K562 (cell line): ENCODE results near the gene SCTR. TPM values are rescaled to one million over a fixed set of nuclear protein-coding genes. Genes with fewer than 3 reads are reported as not detected.

ENCODE experiments used
- ATAC-seq: fragments of 200-7000 bp; cut with Tn5 transposase; 3 replicates; pipeline ENCODE4 v1.9.1; 2020; ENCODE audit warnings: moderate library complexity
- BruUV-seq: library from RNA; stranded (reverse); fragments of 400-500 nt; replicated peaks from 2 replicates; lab custom pipeline; 2021; lab: Mats Ljungman, UMichigan
- CTCF ChIA-PET: fragments of 300-600 bp; formaldehyde crosslinking; extraction: SDS; loops from one replicate; lab custom pipeline; 2021; ENCODE audit warnings: low intra/inter-chr PET ratio; lab: Yijun Ruan, JAX
- POLR2A ChIA-PET: fragments of 300-600, 350-650 bp; sonication (Branson Sonifier 250); formaldehyde crosslinking; extraction: SDS; loops from one replicate; lab custom pipeline; 2021; ENCODE audit warnings: antibody characterized with exemption, inconsistent platforms; lab: Yijun Ruan, JAX
- DNase-seq, 4 experiments: peaks; one replicate each; pipeline versions ENCODE4 v3.0.0 to v3.0.0-alpha.2; 2011 to 2018; ENCODE audit warnings: low spot score in 3 of 4, mixed read lengths in 3 of 4; ENCODE audit errors: extremely low read depth in 1 of 4
- FAIRE-seq: peaks from 2 replicates; lab custom pipeline; 2011; peaks lifted over from hg19 to GRCh38; lab: Jason Lieb, UNC
- H2AFZ ChIP-seq: 2 replicates; pipeline ENCODE4 v1.6.0; 2011; ENCODE audit warnings: low read depth, low read length, control low read depth, inconsistent platforms
- H3K27ac ChIP-seq: fragments of 200-600 bp; 3 replicates; pipeline ENCODE4 v1.8.0; 2011; ENCODE audit warnings: low read depth, mild to moderate bottlenecking, control low read depth, inconsistent platforms, low read length, moderate library complexity, mixed read lengths; ENCODE audit errors: extremely low read depth
- H3K27me3 ChIP-seq, 2 experiments: fragments of 300-600 bp in 1 of 2; 2 replicates in 1 of 2; 3 replicates in 1 of 2; pipeline versions ENCODE4 v1.6.0 to v1.8.0; 2011; ENCODE audit warnings: inconsistent platforms in 2 of 2, low read length in 2 of 2, mild to moderate bottlenecking in 1 of 2, mixed read lengths in 1 of 2, moderate library complexity in 1 of 2; ENCODE audit not compliant: control insufficient read depth in 2 of 2, insufficient read depth in 2 of 2
- H3K36me3 ChIP-seq: fragments of 300-600 bp; 3 replicates; pipeline ENCODE4 v1.8.0; 2011; ENCODE audit warnings: mild to moderate bottlenecking, low read length, inconsistent platforms; ENCODE audit not compliant: control insufficient read depth, insufficient read depth
- H3K4me1 ChIP-seq, 2 experiments: fragments of 200-600 bp in 1 of 2; replicated peaks in 1 of 2; 2 replicates in 1 of 2; 3 replicates in 1 of 2; pipeline versions ENCODE4 v1.5.1 to v1.8.0; 2011; ENCODE audit warnings: inconsistent platforms in 2 of 2, low read length in 2 of 2, mild to moderate bottlenecking in 1 of 2, mixed read lengths in 1 of 2, moderate library complexity in 1 of 2; ENCODE audit not compliant: control insufficient read depth in 2 of 2, insufficient read depth in 2 of 2
- H3K4me2 ChIP-seq: 2 replicates; pipeline ENCODE4 v1.6.1; 2011; ENCODE audit warnings: low read length, control low read depth, inconsistent platforms, mixed read lengths; ENCODE audit not compliant: insufficient read depth
- H3K4me3 ChIP-seq: fragments of 200-600 bp; sonication (generic), shearing (Covaris generic); 2 replicates; pipeline ENCODE4 v1.5.1; 2016; ENCODE audit warnings: control low read depth, inconsistent platforms
- H3K79me2 ChIP-seq: fragments of 200-600 bp; 3 replicates; pipeline ENCODE4 v1.8.0; 2011; ENCODE audit warnings: low read length, inconsistent platforms; ENCODE audit not compliant: control insufficient read depth, insufficient read depth
- H3K9ac ChIP-seq, 2 experiments: 2 replicates each; pipeline versions ENCODE4 v1.6.0 to v1.6.1; 2011; ENCODE audit warnings: low read depth in 2 of 2, low read length in 2 of 2, control low read depth in 1 of 2, inconsistent platforms in 1 of 2, mild to moderate bottlenecking in 1 of 2, mixed read lengths in 1 of 2; ENCODE audit not compliant: insufficient read depth in 1 of 2
- H3K9me1 ChIP-seq: one replicate; pipeline ENCODE4 v1.6.0; 2011; ENCODE audit warnings: inconsistent platforms, mild to moderate bottlenecking, low read length, moderate library complexity; ENCODE audit not compliant: control insufficient read depth, insufficient read depth
- H3K9me3 ChIP-seq: replicated peaks from 2 replicates; pipeline ENCODE4 v1.5.1; 2011; ENCODE audit warnings: low read depth, low read length, inconsistent platforms; ENCODE audit not compliant: control insufficient read depth, insufficient read depth
- H4K20me1 ChIP-seq: replicated peaks from 2 replicates; pipeline ENCODE4 v1.6.1; 2011; ENCODE audit warnings: low read length, inconsistent platforms, mixed read lengths; ENCODE audit not compliant: control insufficient read depth, insufficient read depth
- GTF2E2 ChIP-seq: fragments of 200-800 bp; sonication (Bioruptor generic); IDR thresholded peaks from 2 replicates; pipeline ENCODE4 v1.6.1; 2016; ENCODE audit warnings: missing genetic modification characterization, missing compliant biosample characterization
- KDM1A ChIP-seq, 2 experiments: fragments of 450-650 bp; IDR thresholded peaks; 2 replicates each; pipeline ENCODE4 v1.6.1; 2016; ENCODE audit warnings: mild to moderate bottlenecking in 2 of 2
- MTA2 ChIP-seq: fragments of 450-650 bp; IDR thresholded peaks from 2 replicates; pipeline ENCODE4 v1.6.1; 2016; ENCODE audit warnings: low read depth
- MTF1 ChIP-seq: fragments of 250-450 bp; sonication (Bioruptor Pico); IDR thresholded peaks from 2 replicates; pipeline ENCODE4 v1.9.0; 2021; ENCODE audit warnings: moderate library complexity, mild to moderate bottlenecking, inconsistent platforms, borderline replicate concordance
- PCBP2 ChIP-seq: fragments of 200-400 bp; formaldehyde crosslinking; IDR thresholded peaks from 2 replicates; pipeline ENCODE4 v1.6.1; 2018; ENCODE audit warnings: low read length, low read depth, mild to moderate bottlenecking, moderate library complexity; ENCODE audit not compliant: poor library complexity, severe bottlenecking
- RNF2 ChIP-seq: sonication (generic); IDR thresholded peaks from 2 replicates; pipeline ENCODE4 v1.6.1; 2016
- ZNF75A ChIP-seq: fragments of 450-650 bp; formaldehyde crosslinking; IDR thresholded peaks from 2 replicates; pipeline ENCODE4 v1.4.0; 2020; ENCODE audit warnings: mild to moderate bottlenecking
- WGBS: fragments of 100-300 bp; shearing (Covaris generic); methylation state at CpG from one replicate; pipeline ENCODE4 v1.1.6; 2016; ENCODE audit warnings: low coverage, mixed read lengths; ENCODE audit not compliant: insufficient coverage; ENCODE audit errors: missing lambda C conversion rate; 5-methylcytosine and 5-hydroxymethylcytosine counted together
- in situ Hi-C: fragments of 300-500 bp; cut with MboI; formaldehyde crosslinking; loops from 4 replicates; pipeline ENCODE4 v1.15.0; 2018; ENCODE audit warnings: inconsistent platforms, mixed read lengths
- intact Hi-C: fragments of 100-400 bp; cut with micrococcal nuclease; formaldehyde crosslinking; loops from 2 replicates; pipeline ENCODE4 v1.14.2; 2022
- polyA plus RNA-seq, 8 experiments: library from polyadenylated mRNA; depleted of rRNA in 4 of 8; stranded (reverse) in 5 of 8; unstranded in 3 of 8; fragments of >200 nt; fragmentation: Nextera tagmentation in 2 of 8; fragmentation: Illumina TruSeq in 1 of 8; extraction: Ambion mirVana in 2 of 8; extraction: Trizol in 1 of 8; gene quantifications; 2 replicates each; pipeline versions ENCODE4 v1.2.1 to v1.2.3, GENCODE V29; 2011 to 2014; ENCODE audit warnings: inconsistent platforms in 1 of 8, missing spikeins in 1 of 8
- total RNA-seq, 7 experiments: library from RNA; depleted of rRNA in 6 of 7; stranded (reverse); fragments of >200 nt in 6 of 7; fragmentation: Illumina TruSeq in 2 of 7; extraction: Trizol in 2 of 7; gene quantifications; 2 replicates each; pipeline versions ENCODE4 v1.2.1 to v1.2.3, GENCODE V29; 2011 to 2021; ENCODE audit warnings: low replicate concordance in 1 of 7
- TF ChIP-seq, protein P1 (sequence below), 2 experiments: fragments of 450-650 bp; IDR thresholded peaks; 2 replicates each; pipeline ENCODE4 v1.6.1; 2018; ENCODE audit warnings: mild to moderate bottlenecking in 2 of 2, low read depth in 1 of 2; ENCODE audit not compliant: partially characterized antibody in 2 of 2
- TF ChIP-seq, protein P2 (sequence below): fragments of 450-650 bp; formaldehyde crosslinking; IDR thresholded peaks from 2 replicates; pipeline ENCODE4 v1.4.0; 2020; ENCODE audit warnings: mild to moderate bottlenecking, mixed read lengths
- TF ChIP-seq, protein P3 (sequence below): fragments of 450-650 bp; IDR thresholded peaks from 2 replicates; pipeline ENCODE4 v1.6.1; 2017; ENCODE audit warnings: mild to moderate bottlenecking, moderate library complexity
- TF ChIP-seq, protein P4 (sequence below), 3 experiments: IDR thresholded peaks in 2 of 3; conservative IDR thresholded peaks in 1 of 3; 2 replicates each; pipeline ENCODE4 v1.5.1; 2011 to 2012; ENCODE audit warnings: low read length in 3 of 3, mild to moderate bottlenecking in 3 of 3, control low read depth in 2 of 3, improper control_type of control experiment in 1 of 3, inconsistent platforms in 1 of 3, low read depth in 1 of 3, mixed read lengths in 1 of 3, moderate library complexity in 1 of 3; ENCODE audit not compliant: insufficient read depth in 2 of 3
- TF ChIP-seq, protein P5 (sequence below), 2 experiments: fragments of 450-650 bp; IDR thresholded peaks; 2 replicates each; pipeline ENCODE4 v1.6.1; 2016

Gene SCTR
- total and polyA plus RNA-seq, 9 of the 15 experiments (the other 6 are each of a cell fraction or from before 2014, with no cell fraction given) = not detected

DNA sequence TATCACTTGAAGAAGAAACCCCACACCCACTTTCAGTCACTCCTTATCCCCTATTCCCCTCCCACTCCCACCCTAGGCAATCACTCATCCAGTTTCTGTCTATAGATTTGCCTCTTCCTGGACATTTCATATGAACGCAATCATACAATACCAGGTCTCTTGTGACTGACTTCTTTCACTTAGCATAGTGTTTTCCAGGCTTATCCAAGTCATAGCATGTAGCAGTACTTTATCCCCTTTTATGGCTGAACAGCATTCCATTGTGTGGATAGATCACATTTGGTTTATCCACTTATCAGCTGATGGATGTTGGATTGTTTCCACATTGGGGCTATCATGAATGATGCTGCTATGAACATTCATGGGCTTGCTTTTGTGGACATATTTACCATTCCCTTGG is 26.6 kb upstream of the SCTR start:
- no peak overlapping the region for H3K4me3 ChIP-seq
- H3K9ac ChIP-seq = no peak overlapping the region
- ATAC-seq = no peak
- CTCF ChIA-PET = no interaction called here
- H2AFZ ChIP-seq = no peak overlapping the region
- no peaks in the 10 kb centered on the region for H3K79me2 ChIP-seq
- WGBS = 50% methylated on average over 1 of the region's 1 CpG
- no TSS peak for BruUV-seq
- no peak overlapping the region for H3K4me2 ChIP-seq
- no peak for FAIRE-seq
- in situ Hi-C loops = no loop called here
- no peaks in the 10 kb centered on the region for H3K36me3 ChIP-seq
- no peak overlapping the region for H3K27ac ChIP-seq
- H3K27me3 ChIP-seq = no peaks in the 10 kb centered on the region
- H3K9me1 ChIP-seq = no peaks in the 10 kb centered on the region
- DNase-seq = no peak
- POLR2A ChIA-PET = interaction anchor here (0.7 to 1.1 kb wide), 2 partner anchors 10 kb away, joined by 3 to 4 read pairs; no protein-coding TSS in a partner anchor
- H3K9me3 ChIP-seq = no peaks in the 10 kb centered on the region
- intact Hi-C loops = no loop called here
- no peaks in the 10 kb centered on the region for H4K20me1 ChIP-seq
- peaks cover 6 to 11% of the 10 kb centered on the region in 2 experiments for H3K4me1 ChIP-seq
- TF ChIP-seq PCBP2 (no peak), MTF1 (CRISPR knock-in tag) (no peak), MTA2 (no peak), KDM1A (IDR thresholded peaks at IDR 0.05) (no peak), ZNF75A (CRISPR knock-in tag) (no peak), RNF2 (no peak), GTF2E2 (tag) (no peak)
- TF ChIP-seq, protein P1, sequence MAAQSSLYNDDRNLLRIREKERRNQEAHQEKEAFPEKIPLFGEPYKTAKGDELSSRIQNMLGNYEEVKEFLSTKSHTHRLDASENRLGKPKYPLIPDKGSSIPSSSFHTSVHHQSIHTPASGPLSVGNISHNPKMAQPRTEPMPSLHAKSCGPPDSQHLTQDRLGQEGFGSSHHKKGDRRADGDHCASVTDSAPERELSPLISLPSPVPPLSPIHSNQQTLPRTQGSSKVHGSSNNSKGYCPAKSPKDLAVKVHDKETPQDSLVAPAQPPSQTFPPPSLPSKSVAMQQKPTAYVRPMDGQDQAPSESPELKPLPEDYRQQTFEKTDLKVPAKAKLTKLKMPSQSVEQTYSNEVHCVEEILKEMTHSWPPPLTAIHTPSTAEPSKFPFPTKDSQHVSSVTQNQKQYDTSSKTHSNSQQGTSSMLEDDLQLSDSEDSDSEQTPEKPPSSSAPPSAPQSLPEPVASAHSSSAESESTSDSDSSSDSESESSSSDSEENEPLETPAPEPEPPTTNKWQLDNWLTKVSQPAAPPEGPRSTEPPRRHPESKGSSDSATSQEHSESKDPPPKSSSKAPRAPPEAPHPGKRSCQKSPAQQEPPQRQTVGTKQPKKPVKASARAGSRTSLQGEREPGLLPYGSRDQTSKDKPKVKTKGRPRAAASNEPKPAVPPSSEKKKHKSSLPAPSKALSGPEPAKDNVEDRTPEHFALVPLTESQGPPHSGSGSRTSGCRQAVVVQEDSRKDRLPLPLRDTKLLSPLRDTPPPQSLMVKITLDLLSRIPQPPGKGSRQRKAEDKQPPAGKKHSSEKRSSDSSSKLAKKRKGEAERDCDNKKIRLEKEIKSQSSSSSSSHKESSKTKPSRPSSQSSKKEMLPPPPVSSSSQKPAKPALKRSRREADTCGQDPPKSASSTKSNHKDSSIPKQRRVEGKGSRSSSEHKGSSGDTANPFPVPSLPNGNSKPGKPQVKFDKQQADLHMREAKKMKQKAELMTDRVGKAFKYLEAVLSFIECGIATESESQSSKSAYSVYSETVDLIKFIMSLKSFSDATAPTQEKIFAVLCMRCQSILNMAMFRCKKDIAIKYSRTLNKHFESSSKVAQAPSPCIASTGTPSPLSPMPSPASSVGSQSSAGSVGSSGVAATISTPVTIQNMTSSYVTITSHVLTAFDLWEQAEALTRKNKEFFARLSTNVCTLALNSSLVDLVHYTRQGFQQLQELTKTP (IDR thresholded peaks at IDR 0.05; ENCODE audit: low read depth in 1 of 2, partially characterized antibody in 2 of 2) = no peak
- TF ChIP-seq, protein P2, sequence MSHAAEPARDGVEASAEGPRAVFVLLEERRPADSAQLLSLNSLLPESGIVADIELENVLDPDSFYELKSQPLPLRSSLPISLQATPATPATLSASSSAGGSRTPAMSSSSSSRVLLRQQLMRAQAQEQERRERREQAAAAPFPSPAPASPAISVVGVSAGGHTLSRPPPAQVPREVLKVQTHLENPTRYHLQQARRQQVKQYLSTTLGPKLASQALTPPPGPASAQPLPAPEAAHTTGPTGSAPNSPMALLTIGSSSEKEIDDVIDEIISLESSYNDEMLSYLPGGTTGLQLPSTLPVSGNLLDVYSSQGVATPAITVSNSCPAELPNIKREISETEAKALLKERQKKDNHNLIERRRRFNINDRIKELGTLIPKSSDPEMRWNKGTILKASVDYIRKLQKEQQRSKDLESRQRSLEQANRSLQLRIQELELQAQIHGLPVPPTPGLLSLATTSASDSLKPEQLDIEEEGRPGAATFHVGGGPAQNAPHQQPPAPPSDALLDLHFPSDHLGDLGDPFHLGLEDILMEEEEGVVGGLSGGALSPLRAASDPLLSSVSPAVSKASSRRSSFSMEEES (CRISPR knock-in tag) = no peak
- TF ChIP-seq, protein P3, sequence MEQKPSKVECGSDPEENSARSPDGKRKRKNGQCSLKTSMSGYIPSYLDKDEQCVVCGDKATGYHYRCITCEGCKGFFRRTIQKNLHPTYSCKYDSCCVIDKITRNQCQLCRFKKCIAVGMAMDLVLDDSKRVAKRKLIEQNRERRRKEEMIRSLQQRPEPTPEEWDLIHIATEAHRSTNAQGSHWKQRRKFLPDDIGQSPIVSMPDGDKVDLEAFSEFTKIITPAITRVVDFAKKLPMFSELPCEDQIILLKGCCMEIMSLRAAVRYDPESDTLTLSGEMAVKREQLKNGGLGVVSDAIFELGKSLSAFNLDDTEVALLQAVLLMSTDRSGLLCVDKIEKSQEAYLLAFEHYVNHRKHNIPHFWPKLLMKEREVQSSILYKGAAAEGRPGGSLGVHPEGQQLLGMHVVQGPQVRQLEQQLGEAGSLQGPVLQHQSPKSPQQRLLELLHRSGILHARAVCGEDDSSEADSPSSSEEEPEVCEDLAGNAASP = no peak
- TF ChIP-seq, protein P4, sequence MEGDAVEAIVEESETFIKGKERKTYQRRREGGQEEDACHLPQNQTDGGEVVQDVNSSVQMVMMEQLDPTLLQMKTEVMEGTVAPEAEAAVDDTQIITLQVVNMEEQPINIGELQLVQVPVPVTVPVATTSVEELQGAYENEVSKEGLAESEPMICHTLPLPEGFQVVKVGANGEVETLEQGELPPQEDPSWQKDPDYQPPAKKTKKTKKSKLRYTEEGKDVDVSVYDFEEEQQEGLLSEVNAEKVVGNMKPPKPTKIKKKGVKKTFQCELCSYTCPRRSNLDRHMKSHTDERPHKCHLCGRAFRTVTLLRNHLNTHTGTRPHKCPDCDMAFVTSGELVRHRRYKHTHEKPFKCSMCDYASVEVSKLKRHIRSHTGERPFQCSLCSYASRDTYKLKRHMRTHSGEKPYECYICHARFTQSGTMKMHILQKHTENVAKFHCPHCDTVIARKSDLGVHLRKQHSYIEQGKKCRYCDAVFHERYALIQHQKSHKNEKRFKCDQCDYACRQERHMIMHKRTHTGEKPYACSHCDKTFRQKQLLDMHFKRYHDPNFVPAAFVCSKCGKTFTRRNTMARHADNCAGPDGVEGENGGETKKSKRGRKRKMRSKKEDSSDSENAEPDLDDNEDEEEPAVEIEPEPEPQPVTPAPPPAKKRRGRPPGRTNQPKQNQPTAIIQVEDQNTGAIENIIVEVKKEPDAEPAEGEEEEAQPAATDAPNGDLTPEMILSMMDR (IDR thresholded peaks at IDR 0.05 in 2 of 3, conservative IDR thresholded peaks at IDR 0.05 in 1 of 3; ENCODE audit: insufficient read depth in 2 of 3, low read depth in 1 of 3, low read length in 3 of 3) = no peak
- TF ChIP-seq, protein P5, sequence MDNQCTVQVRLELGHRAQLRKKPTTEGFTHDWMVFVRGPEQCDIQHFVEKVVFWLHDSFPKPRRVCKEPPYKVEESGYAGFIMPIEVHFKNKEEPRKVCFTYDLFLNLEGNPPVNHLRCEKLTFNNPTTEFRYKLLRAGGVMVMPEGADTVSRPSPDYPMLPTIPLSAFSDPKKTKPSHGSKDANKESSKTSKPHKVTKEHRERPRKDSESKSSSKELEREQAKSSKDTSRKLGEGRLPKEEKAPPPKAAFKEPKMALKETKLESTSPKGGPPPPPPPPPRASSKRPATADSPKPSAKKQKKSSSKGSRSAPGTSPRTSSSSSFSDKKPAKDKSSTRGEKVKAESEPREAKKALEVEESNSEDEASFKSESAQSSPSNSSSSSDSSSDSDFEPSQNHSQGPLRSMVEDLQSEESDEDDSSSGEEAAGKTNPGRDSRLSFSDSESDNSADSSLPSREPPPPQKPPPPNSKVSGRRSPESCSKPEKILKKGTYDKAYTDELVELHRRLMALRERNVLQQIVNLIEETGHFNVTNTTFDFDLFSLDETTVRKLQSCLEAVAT (IDR thresholded peaks at IDR 0.05) = no peak
